Adrenal gland (tissue), 5 donors: ENCODE measurements around the gene PRR19.

Experiments
- POLR2A ChIP-seq, 2 donors: fragments of 450-650 bp; IDR thresholded peaks; one replicate each; pipeline ENCODE4 v1.6.1; 2017; ENCODE audit warnings: antibody characterized with exemption in 2 of 2, mild to moderate bottlenecking in 2 of 2, moderate library complexity in 1 of 2
- TF ChIP-seq, protein P1 (sequence below), 6 experiments: fragments of 450-650 bp in 4 of 6; fragments of 200-600 bp in 2 of 6; sonication (generic) in 1 of 6; IDR thresholded peaks; 1 replicate in 5 of 6; 2 replicates in 1 of 6; pipeline versions ENCODE4 v1.5.1 to v1.8.0; 2016 to 2021; ENCODE audit warnings: antibody characterized with exemption in 6 of 6, mild to moderate bottlenecking in 2 of 6, moderate library complexity in 1 of 6
- donor health status: DM: no; HTN: no; CAD: no.

GRCh38 chr19:42267644-42268141 is 34.2 kb upstream of the PRR19 start:
- TF ChIP-seq, protein P1, sequence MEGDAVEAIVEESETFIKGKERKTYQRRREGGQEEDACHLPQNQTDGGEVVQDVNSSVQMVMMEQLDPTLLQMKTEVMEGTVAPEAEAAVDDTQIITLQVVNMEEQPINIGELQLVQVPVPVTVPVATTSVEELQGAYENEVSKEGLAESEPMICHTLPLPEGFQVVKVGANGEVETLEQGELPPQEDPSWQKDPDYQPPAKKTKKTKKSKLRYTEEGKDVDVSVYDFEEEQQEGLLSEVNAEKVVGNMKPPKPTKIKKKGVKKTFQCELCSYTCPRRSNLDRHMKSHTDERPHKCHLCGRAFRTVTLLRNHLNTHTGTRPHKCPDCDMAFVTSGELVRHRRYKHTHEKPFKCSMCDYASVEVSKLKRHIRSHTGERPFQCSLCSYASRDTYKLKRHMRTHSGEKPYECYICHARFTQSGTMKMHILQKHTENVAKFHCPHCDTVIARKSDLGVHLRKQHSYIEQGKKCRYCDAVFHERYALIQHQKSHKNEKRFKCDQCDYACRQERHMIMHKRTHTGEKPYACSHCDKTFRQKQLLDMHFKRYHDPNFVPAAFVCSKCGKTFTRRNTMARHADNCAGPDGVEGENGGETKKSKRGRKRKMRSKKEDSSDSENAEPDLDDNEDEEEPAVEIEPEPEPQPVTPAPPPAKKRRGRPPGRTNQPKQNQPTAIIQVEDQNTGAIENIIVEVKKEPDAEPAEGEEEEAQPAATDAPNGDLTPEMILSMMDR (IDR thresholded peaks at IDR 0.05), result peak in 1 of 6 experiments; percentile 14
- TF ChIP-seq POLR2A (IDR thresholded peaks at IDR 0.05), result peak in 1 of 2 donors; percentile 38
